Measurements from ENCODE around the gene EP400. TPM values are rescaled to one million over a fixed set of nuclear protein-coding genes. Genes with fewer than 3 reads are reported as not detected.

EP400 gene, protein sequence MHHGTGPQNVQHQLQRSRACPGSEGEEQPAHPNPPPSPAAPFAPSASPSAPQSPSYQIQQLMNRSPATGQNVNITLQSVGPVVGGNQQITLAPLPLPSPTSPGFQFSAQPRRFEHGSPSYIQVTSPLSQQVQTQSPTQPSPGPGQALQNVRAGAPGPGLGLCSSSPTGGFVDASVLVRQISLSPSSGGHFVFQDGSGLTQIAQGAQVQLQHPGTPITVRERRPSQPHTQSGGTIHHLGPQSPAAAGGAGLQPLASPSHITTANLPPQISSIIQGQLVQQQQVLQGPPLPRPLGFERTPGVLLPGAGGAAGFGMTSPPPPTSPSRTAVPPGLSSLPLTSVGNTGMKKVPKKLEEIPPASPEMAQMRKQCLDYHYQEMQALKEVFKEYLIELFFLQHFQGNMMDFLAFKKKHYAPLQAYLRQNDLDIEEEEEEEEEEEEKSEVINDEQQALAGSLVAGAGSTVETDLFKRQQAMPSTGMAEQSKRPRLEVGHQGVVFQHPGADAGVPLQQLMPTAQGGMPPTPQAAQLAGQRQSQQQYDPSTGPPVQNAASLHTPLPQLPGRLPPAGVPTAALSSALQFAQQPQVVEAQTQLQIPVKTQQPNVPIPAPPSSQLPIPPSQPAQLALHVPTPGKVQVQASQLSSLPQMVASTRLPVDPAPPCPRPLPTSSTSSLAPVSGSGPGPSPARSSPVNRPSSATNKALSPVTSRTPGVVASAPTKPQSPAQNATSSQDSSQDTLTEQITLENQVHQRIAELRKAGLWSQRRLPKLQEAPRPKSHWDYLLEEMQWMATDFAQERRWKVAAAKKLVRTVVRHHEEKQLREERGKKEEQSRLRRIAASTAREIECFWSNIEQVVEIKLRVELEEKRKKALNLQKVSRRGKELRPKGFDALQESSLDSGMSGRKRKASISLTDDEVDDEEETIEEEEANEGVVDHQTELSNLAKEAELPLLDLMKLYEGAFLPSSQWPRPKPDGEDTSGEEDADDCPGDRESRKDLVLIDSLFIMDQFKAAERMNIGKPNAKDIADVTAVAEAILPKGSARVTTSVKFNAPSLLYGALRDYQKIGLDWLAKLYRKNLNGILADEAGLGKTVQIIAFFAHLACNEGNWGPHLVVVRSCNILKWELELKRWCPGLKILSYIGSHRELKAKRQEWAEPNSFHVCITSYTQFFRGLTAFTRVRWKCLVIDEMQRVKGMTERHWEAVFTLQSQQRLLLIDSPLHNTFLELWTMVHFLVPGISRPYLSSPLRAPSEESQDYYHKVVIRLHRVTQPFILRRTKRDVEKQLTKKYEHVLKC (N-terminal part only)
- total RNA-seq = 10.5 and 13.9 TPM in 2 replicates

DNA sequence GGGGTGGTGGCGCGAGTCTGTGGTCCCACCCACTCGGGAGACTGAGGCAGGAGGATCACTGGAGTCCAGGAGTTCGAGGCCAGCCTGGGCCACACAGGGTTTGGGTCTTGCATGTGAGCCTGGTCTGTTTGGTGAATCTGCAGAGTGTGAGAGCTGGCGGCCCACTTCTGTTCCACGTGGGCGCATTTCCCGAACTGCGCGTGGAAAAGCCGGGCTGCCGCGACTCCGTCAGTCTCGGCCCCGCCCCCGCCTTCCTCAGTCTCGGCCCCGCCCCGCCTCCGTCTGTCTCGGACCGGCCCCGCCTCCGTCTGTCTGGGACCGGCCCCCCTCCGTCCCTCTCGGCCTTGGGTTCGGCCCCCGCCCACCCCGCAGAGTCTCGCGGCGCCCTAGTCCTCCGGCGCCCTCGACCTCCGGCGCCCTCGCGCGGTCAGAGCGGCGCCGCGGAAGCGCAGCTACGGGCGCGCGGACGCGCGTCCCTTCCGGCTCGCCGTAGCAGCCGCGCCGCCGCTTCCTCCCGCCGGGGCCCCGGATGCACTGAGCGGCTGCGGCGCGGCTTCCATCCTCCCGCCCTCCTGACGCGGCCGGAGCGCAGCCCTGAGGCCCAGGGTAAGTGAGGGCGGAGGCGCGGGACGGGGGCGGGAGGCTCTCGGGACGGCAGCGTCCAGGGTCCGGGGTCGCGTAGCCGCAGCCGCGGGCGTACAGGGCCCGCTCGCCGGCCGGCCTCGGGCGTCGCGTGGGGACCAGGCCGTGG lies at the start of gene EP400:
TSS of gene EP400 (plus strand) at position 512 of the 751 bp plus-strand sequence. CDS start 10,678 bp downstream, outside the sequence.

DNA sequence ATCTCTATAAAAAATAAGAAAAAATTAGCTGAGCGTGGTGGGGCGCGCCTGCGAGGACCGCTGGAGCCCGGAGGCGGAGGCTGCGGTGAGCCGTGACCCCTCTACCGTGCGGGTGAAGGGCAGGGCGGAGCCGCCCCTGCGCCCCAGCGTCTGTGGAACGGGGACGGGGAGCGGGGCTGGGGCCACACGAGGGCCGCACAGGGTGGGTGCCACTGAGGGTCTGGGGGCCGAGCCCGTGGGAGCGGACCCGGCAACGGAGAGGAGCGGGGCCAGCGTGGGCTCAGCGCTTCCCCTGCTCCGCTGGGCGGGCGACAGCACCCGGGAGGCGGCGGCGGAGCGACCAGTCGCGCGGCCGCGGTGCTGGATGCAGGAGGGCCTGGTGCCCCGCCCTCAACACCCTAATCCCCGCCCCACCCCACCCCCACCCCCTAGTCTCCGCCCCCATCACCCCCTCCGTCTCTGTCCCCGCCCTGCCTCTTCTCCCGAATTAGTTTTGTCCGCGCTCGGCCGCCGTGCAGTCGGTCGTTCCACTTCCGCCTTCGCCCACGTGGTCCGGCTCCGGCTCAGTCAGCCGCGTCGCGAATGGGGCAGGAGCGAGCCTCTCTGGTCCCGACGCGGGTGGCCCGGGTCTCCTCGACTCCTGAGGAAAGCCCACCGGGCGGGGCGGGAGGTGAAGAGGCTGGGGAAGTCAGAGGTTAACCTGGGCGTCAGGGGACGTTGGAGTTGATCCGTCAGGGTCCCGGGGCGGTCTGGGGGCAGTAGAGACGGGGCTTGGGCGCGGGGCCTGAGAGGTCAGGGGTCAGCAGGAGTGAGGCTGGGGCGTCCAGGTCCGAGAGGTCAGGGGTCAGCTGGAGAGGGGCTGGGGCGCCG lies 20.8 kb upstream of the EP400 start, which contains the start of gene PUS1:
TSS of gene PUS1 (plus strand) at position 566 of the 870 bp plus-strand sequence. CDS start 447 bp downstream, outside the sequence.

Other genes with a start within 250 kb of the EP400 start
- gene SFSWAP, start 238.9 kb upstream of the EP400 start, total RNA-seq = 14.1 and 25.7 TPM in 2 replicates
- 15.9 and 18.1 TPM in 2 replicates for gene MMP17, start 121.5 kb upstream of the EP400 start, total RNA-seq
- 6.5 and 26.6 TPM in 2 replicates for gene ULK1, start 55.3 kb upstream of the EP400 start, total RNA-seq
- 13.2 and 18.2 TPM in 2 replicates for gene PUS1, start 20.7 kb upstream of the EP400 start, total RNA-seq
- 6.1 and 16.1 TPM in 2 replicates for gene DDX51, start 194.4 kb downstream of the EP400 start, total RNA-seq
- gene NOC4L, start 194.5 kb downstream of the EP400 start, total RNA-seq = 15.3 and 24.2 TPM in 2 replicates

All from epithelial cell of alveolus of lung (primary cell).